Loucy (cell line): Measurements from ENCODE around the gene TOMM6.

Experiments
- H2AFZ ChIP-seq: fragments of 200-600 bp; sonication (generic); 2 replicates; pipeline ENCODE4 v1.6.0; 2016; ENCODE audit warnings: antibody characterized with exemption, mild to moderate bottlenecking, low read length, moderate library complexity
- H3F3A ChIP-seq: fragments of 200-600 bp; 2 replicates; pipeline ENCODE4 v1.6.0; 2016; ENCODE audit warnings: antibody characterized with exemption, low read depth, mild to moderate bottlenecking
- H3K27me3 ChIP-seq: fragments of 200-600 bp; sonication (generic); 2 replicates; pipeline ENCODE4 v1.6.1; 2014; ENCODE audit warnings: low read length, mild to moderate bottlenecking; ENCODE audit not compliant: insufficient read depth, poor library complexity, severe bottlenecking
- H3K36me3 ChIP-seq: fragments of 200-600 bp; sonication (generic); 2 replicates; pipeline ENCODE4 v1.6.1; 2016; ENCODE audit warnings: low read length; ENCODE audit not compliant: insufficient read depth
- H3K4me1 ChIP-seq: fragments of 200-600 bp; sonication (generic); 2 replicates; pipeline ENCODE4 v1.5.1; 2014; ENCODE audit warnings: low read length, mild to moderate bottlenecking; ENCODE audit not compliant: insufficient read depth, poor library complexity, severe bottlenecking
- H3K4me2 ChIP-seq: fragments of 200-600 bp; sonication (generic); 2 replicates; pipeline ENCODE4 v1.6.0; 2014; ENCODE audit warnings: antibody characterized with exemption, low read length, low read depth, mild to moderate bottlenecking; ENCODE audit not compliant: poor library complexity, severe bottlenecking
- H3K4me3 ChIP-seq: fragments of 200-600 bp; sonication (generic); 2 replicates; pipeline ENCODE4 v1.5.1; 2014; ENCODE audit warnings: low read length, mild to moderate bottlenecking, mixed read lengths; ENCODE audit not compliant: poor library complexity, severe bottlenecking
- H3K79me2 ChIP-seq: fragments of 200-600 bp; sonication (generic); 2 replicates; pipeline ENCODE4 v1.6.1; 2014; ENCODE audit warnings: low read length; ENCODE audit not compliant: insufficient read depth
- H3K9ac ChIP-seq: fragments of 200-600 bp; sonication (generic); 2 replicates; pipeline ENCODE4 v1.6.0; 2014; ENCODE audit warnings: mild to moderate bottlenecking, low read depth, low read length, moderate library complexity; ENCODE audit not compliant: poor library complexity, severe bottlenecking
- H3K9me2 ChIP-seq: fragments of 200-600 bp; sonication (generic); replicated peaks from 2 replicates; pipeline ENCODE4 v1.6.1; 2016; ENCODE audit warnings: low read depth, low read length, mixed read lengths
- H3K9me3 ChIP-seq: fragments of 200-600 bp; sonication (generic); 2 replicates; pipeline ENCODE4 v1.6.1; 2014; ENCODE audit warnings: mild to moderate bottlenecking, antibody characterized with exemption, low read length, low read depth; ENCODE audit not compliant: insufficient read depth
- H4K20me1 ChIP-seq: fragments of 200-600 bp; sonication (generic); 2 replicates; pipeline ENCODE4 v1.6.0; 2014; ENCODE audit warnings: antibody characterized with exemption, low read length, mild to moderate bottlenecking; ENCODE audit not compliant: insufficient read depth, poor library complexity, severe bottlenecking
- CTCF ChIP-seq: fragments of 200-600 bp; sonication (generic); conservative IDR thresholded peaks from 2 replicates; pipeline ENCODE4 v1.5.1; 2014; ENCODE audit warnings: mild to moderate bottlenecking, antibody characterized with exemption, low read length
- EZH2phosphoT487 ChIP-seq: fragments of 200-600 bp; IDR thresholded peaks from 2 replicates; pipeline ENCODE4 v1.6.1; 2018; ENCODE audit warnings: antibody characterized with exemption, mild to moderate bottlenecking, moderate library complexity, borderline replicate concordance

TOMM6 gene

GRCh38 chr6:41815587-41815986, 28.1 kb downstream of the TOMM6 start:
- H3K9ac ChIP-seq: no peak overlapping the region

GRCh38 chr6:41818271-41819054, 31.0 kb downstream of the TOMM6 start:
- Histone ChIP-seq H3K4me3 (no peak overlapping the region), H3K4me1 (no peaks in the 10 kb centered on the region), H3K9ac (no peak overlapping the region), H3K4me2 (no peak overlapping the region), H2AFZ (no peak overlapping the region), H3F3A (no peaks in the 10 kb centered on the region), H4K20me1 (no peaks in the 10 kb centered on the region), H3K27me3 (no peaks in the 10 kb centered on the region), H3K9me2 (no peaks in the 10 kb centered on the region), H3K36me3 (peaks cover 3% of the 10 kb centered on the region; the same call in 1 of the 2 replicates), H3K79me2 (no peaks in the 10 kb centered on the region), H3K9me3 (no peaks in the 10 kb centered on the region)
- TF ChIP-seq CTCF: no peak
- TF ChIP-seq EZH2phosphoT487: no peak

More at GRCh38 chr6:41815587-41815986, 28.1 kb downstream of the TOMM6 start:
- TF ChIP-seq EZH2phosphoT487 (no peak), CTCF (no peak)
- Histone ChIP-seq H3K27me3 (no peaks in the 10 kb centered on the region), H3K9me3 (no peaks in the 10 kb centered on the region), H3K4me2 (no peak overlapping the region), H3K4me3 (no peak overlapping the region), H2AFZ (no peak overlapping the region), H4K20me1 (no peaks in the 10 kb centered on the region), H3K4me1 (no peaks in the 10 kb centered on the region), H3K79me2 (no peaks in the 10 kb centered on the region), H3K36me3 (no peaks in the 10 kb centered on the region; the same call in 1 of the 2 replicates), H3K9me2 (no peaks in the 10 kb centered on the region), H3F3A (no peaks in the 10 kb centered on the region)

GRCh38 chr6:41821266-41821665, 33.8 kb downstream of the TOMM6 start:
- no peak overlapping the region for H3K9ac ChIP-seq
- H3K9me2 ChIP-seq: no peaks in the 10 kb centered on the region
- H3K36me3 ChIP-seq: peaks cover 3% of the 10 kb centered on the region; the same call in 1 of the 2 replicates
- TF ChIP-seq CTCF: no peak
- TF ChIP-seq EZH2phosphoT487: no peak
- no peaks in the 10 kb centered on the region for H3F3A ChIP-seq
- no peaks in the 10 kb centered on the region for H3K27me3 ChIP-seq
- H3K4me2 ChIP-seq: no peak overlapping the region
- no peak overlapping the region for H2AFZ ChIP-seq
- H3K9me3 ChIP-seq: no peaks in the 10 kb centered on the region
- H3K4me3 ChIP-seq: no peak overlapping the region
- H3K79me2 ChIP-seq: no peaks in the 10 kb centered on the region
- no peaks in the 10 kb centered on the region for H3K4me1 ChIP-seq
- no peaks in the 10 kb centered on the region for H4K20me1 ChIP-seq
